ENCODE data around the gene THRB. TPM values are rescaled to one million over a fixed set of nuclear protein-coding genes. Genes with fewer than 3 reads are reported as not detected.

The THRB gene
- total RNA-seq, 1 experiment from 2014 or later, result 9.7 TPM

GRCh38 chr3:24367216-24367615, 127.4 kb downstream of the THRB start:
- H4K20me1 ChIP-seq (ENCODE audit: insufficient read depth), result no peaks in the 10 kb centered on the region
- peaks cover 4% of the 10 kb centered on the region; the same call in 1 of the 2 replicates for H3K9me3 ChIP-seq (ENCODE audit: insufficient read depth, low read depth)
- H3K36me3 ChIP-seq (ENCODE audit: low read depth), result no peaks in the 10 kb centered on the region
- TF ChIP-seq EZH2 (IDR thresholded peaks at IDR 0.05; ENCODE audit: low read depth), result no peak
- no peak for TF ChIP-seq CTCF (conservative IDR thresholded peaks at IDR 0.05)
- peaks cover 7% of the 10 kb centered on the region for H3K79me2 ChIP-seq (ENCODE audit: low read depth)
- H3K4me3 ChIP-seq, result no peak overlapping the region
- no peak overlapping the region for H3K4me2 ChIP-seq
- H2AFZ ChIP-seq, result no peak overlapping the region
- peaks cover 39% of the 10 kb centered on the region for H3K4me1 ChIP-seq (replicated peaks; ENCODE audit: insufficient read depth)
- ChIA-PET POLR2A (ENCODE audit: unreplicated experiment) (no interaction called here), CTCF (no interaction called here)
- H3K27me3 ChIP-seq (ENCODE audit: insufficient read depth, low read depth), result no peaks in the 10 kb centered on the region
- no TSS peak for BruUV-seq (replicated peaks)
- DNase-seq, result no peak
- peaks cover 27% of the 10 kb centered on the region for H3F3A ChIP-seq (ENCODE audit: insufficient read depth, low read depth)
- intact Hi-C loops (cut with micrococcal nuclease; ENCODE audit: unreplicated experiment), result loop anchor here (5.0 to 10.0 kb wide), 3 partner anchors 62 to 275 kb away; no protein-coding TSS in a partner anchor
- H3K9me2 ChIP-seq (ENCODE audit: insufficient read depth), result no peaks in the 10 kb centered on the region
- no peak overlapping the region for H3K27ac ChIP-seq

- peaks cover 40% of the 10 kb centered on the region for H3K4me1 ChIP-seq (replicated peaks; ENCODE audit: insufficient read depth)
- peaks cover 7% of the 10 kb centered on the region for H3K79me2 ChIP-seq (ENCODE audit: low read depth)
- H2AFZ ChIP-seq, result no peak overlapping the region
- H3K36me3 ChIP-seq (ENCODE audit: low read depth), result no peaks in the 10 kb centered on the region
- POLR2A ChIA-PET (ENCODE audit: unreplicated experiment), result interaction anchor here (0.6 to 0.7 kb wide), 2 partner anchors 128 to 421 kb away, joined by 3 to 6 read pairs; no protein-coding TSS in a partner anchor
- peaks cover 27% of the 10 kb centered on the region for H3F3A ChIP-seq (ENCODE audit: insufficient read depth, low read depth)
- no peaks in the 10 kb centered on the region for H3K9me2 ChIP-seq (ENCODE audit: insufficient read depth)
- CTCF ChIA-PET, result no interaction called here
- peaks cover 4% of the 10 kb centered on the region; the same call in 1 of the 2 replicates for H3K9me3 ChIP-seq (ENCODE audit: insufficient read depth, low read depth)
- H3K27me3 ChIP-seq (ENCODE audit: insufficient read depth, low read depth), result no peaks in the 10 kb centered on the region
- no peak overlapping the region; the same call in 1 of the 2 replicates for H3K4me3 ChIP-seq
- no peak for TF ChIP-seq EZH2 (IDR thresholded peaks at IDR 0.05; ENCODE audit: low read depth)
- no peak; the same call in 1 of the 2 replicates for TF ChIP-seq CTCF (conservative IDR thresholded peaks at IDR 0.05)
- peak overlapping the region; percentile 59 for H3K4me2 ChIP-seq
- DNase-seq, result peak; percentile 62 to 90
- H4K20me1 ChIP-seq (ENCODE audit: insufficient read depth), result no peaks in the 10 kb centered on the region
- H3K27ac ChIP-seq, result peak overlapping the region; percentile 69
- intact Hi-C loops (cut with micrococcal nuclease; ENCODE audit: unreplicated experiment), result loop anchor here (1.0 to 10.0 kb wide), 4 partner anchors 60 to 277 kb away; no protein-coding TSS in a partner anchor
- no TSS peak for BruUV-seq (replicated peaks)
These were observed 129.5 kb downstream of the THRB start for GRCh38 chr3:24365168-24365567.

- ChIA-PET CTCF (no interaction called here), POLR2A (ENCODE audit: unreplicated experiment) (no interaction called here)
- Histone ChIP-seq H3K4me2 (peak overlapping the region; percentile 59), H3K79me2 (ENCODE audit: low read depth) (peaks cover 7% of the 10 kb centered on the region), H4K20me1 (ENCODE audit: insufficient read depth) (no peaks in the 10 kb centered on the region), H3K4me3 (no peak overlapping the region), H3K9me2 (ENCODE audit: insufficient read depth) (no peaks in the 10 kb centered on the region), H3F3A (ENCODE audit: insufficient read depth, low read depth) (peaks cover 27% of the 10 kb centered on the region), H3K27ac (peak overlapping the region; percentile 69), H3K36me3 (ENCODE audit: low read depth) (no peaks in the 10 kb centered on the region), H2AFZ (no peak overlapping the region), H3K9me3 (ENCODE audit: insufficient read depth, low read depth) (peaks cover 4% of the 10 kb centered on the region; the same call in 1 of the 2 replicates), H3K4me1 (replicated peaks; ENCODE audit: insufficient read depth) (peaks cover 40% of the 10 kb centered on the region), H3K27me3 (ENCODE audit: insufficient read depth, low read depth) (no peaks in the 10 kb centered on the region)
- TF ChIP-seq EZH2 (IDR thresholded peaks at IDR 0.05; ENCODE audit: low read depth) (no peak), CTCF (conservative IDR thresholded peaks at IDR 0.05) (no peak)
- no peak for DNase-seq
- no TSS peak for BruUV-seq (replicated peaks)
- intact Hi-C loops (cut with micrococcal nuclease; ENCODE audit: unreplicated experiment), result loop anchor here (10.0 kb wide), 2 partner anchors 60 to 100 kb away; no protein-coding TSS in a partner anchor
These were observed 130.3 kb downstream of the THRB start for GRCh38 chr3:24364359-24364758.
